Endometrial microvascular endothelial cells (primary cell): ENCODE results near the gene HSPB8. TPM values are rescaled to one million over a fixed set of nuclear protein-coding genes. Genes with fewer than 3 reads are reported as not detected.

ENCODE experiments used
- in situ Hi-C: cut with HindIII; loops from 2 replicates; pipeline ENCODE4 v1.10.0; 2017; ENCODE audit warnings: low sequenced_read_pairs, low pct_unique_long_range_greater_than_20kb; ENCODE audit errors: inconsistent ontology term
- total RNA-seq: library from RNA; depleted of rRNA; stranded (reverse); fragments of >200 nt; gene quantifications from one replicate; pipeline ENCODE4 v1.2.3, GENCODE V29; 2015; ENCODE audit errors: inconsistent ontology term

Gene HSPB8
- total RNA-seq, 1 donor from 2014 or later = 14.3 TPM

DNA sequence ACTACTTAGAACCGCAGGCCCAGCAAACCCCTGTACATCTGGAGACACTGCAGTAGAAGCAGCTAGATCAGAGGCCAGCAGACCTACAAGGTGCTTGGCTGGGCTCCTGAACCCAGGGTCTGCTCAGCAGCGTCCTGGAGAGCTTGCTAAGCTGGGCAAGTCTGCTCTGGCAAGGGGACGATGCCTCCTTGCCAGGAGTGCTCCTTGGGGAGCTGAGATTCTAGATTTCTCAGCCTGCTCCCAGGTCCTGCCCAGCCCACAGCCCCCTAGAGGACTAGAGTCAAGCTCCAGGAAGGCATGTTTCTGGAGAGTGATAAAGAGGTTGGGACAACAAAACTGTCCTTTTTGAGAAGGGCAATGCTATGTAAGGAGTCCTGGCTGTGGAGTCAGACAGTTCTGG lies 60.3 kb downstream of the HSPB8 start:
- in situ Hi-C loops = no loop called here

DNA sequence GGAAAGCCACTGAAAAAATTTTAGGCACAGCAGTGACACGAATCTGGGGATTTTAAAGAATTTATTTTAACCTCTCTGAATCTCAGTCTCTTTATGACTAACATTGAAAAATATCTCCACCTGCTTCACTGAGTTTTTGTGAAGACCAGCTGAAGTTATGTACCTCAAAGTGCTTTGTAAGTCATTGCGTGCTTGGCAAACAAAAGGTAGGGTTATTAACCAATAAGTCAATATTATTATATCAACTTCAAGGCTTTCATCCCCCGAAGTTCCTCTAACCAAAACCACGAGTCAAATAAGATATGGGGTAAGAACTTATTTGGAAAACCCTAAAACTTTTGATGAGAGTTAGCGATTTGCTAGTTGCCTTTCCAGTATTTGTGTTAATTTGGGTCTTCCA lies 62.3 kb downstream of the HSPB8 start:
- in situ Hi-C loops = no loop called here

DNA sequence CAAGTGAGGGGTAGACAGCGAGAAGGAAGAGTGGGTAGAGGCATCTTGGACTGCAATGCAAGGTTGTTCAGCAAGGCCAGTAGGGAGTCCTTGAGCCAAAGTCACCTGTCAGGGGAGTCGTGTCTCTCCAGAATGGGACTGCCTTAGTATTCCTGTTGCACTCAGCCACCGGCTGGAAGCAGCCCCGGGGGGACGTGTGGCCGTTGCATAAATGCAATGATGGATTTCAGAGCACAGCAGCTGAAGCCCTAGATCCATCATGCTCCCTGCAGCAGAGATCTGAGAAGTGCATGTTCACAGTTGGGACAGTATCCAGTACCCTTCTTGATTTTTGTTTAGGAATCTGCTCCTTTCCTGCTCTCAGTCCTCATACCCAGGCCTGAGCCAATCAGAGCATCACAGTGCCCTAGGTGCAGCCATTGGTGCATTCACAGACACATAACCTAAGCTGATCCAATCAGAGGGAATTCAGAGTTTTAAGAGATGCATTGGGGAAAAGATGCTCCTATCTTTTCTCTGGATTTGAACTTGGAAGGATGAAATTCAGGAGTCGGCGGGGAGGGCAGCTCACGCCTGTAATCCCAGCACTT lies 62.9 kb downstream of the HSPB8 start:
- in situ Hi-C loops = no loop called here

Other genes starting within 250 kb of the HSPB8 start
- not detected for gene SRRM4, start 197.4 kb upstream of the HSPB8 start, total RNA-seq
- gene CCDC60, start 155.8 kb downstream of the HSPB8 start, total RNA-seq = not detected